Retina (tissue), 1 donor: ENCODE measurements around the gene SV2C.
A peak's percentile ranks its signal among the peaks of the same experiment; 100 is the strongest.
"Not testable (repeated sequence)": the region's sequence is repeated elsewhere in the genome, so short reads cannot be mapped to it uniquely, and the experiment has no call there.

Source experiments
- DNase-seq: peaks from one replicate; pipeline ENCODE4 v3.0.0-alpha.2; 2016

The SV2C gene

GRCh38 chr5:76082772-76083554 lies at the start of gene SV2C:
TSS of gene SV2C (plus strand) at chr5:76083383. CDS start at chr5:76131751, 48,368 bp downstream.
- peak; percentile 89 for DNase-seq

- DNase-seq: not testable (repeated sequence)
Observed at GRCh38 chr5:76037736-76038151, 45.4 kb upstream of the SV2C start.

GRCh38 chr5:76038212-76038611 lies 45.0 kb upstream of the SV2C start:
- no peak for DNase-seq

- DNase-seq: no peak
Observed at GRCh38 chr5:76040806-76041205, 42.4 kb upstream of the SV2C start.

GRCh38 chr5:76041863-76042262 lies 41.3 kb upstream of the SV2C start:
- no peak for DNase-seq

GRCh38 chr5:76046741-76047140 lies 36.4 kb upstream of the SV2C start:
- DNase-seq: no peak

- DNase-seq: no peak
Observed at GRCh38 chr5:76050134-76050533, 33.0 kb upstream of the SV2C start.

GRCh38 chr5:76062502-76063041 lies 20.6 kb upstream of the SV2C start:
- no peak for DNase-seq

- DNase-seq: no peak
Observed at GRCh38 chr5:76065258-76065657, 17.9 kb upstream of the SV2C start.

- no peak for DNase-seq
Observed at GRCh38 chr5:76069061-76069735, 14.0 kb upstream of the SV2C start.

- peak; percentile 28 for DNase-seq
Observed at GRCh38 chr5:76074487-76075065, 8.6 kb upstream of the SV2C start.

GRCh38 chr5:76081811-76082771 lies 1.1 kb upstream of the SV2C start:
- DNase-seq: peak; percentile 75

GRCh38 chr5:76083555-76084495 lies 642 bp downstream of the SV2C start:
- DNase-seq: peak; percentile 81

GRCh38 chr5:76084496-76085242 lies 1.5 kb downstream of the SV2C start:
- peak; percentile 56 for DNase-seq

GRCh38 chr5:76085243-76085579 lies 2.0 kb downstream of the SV2C start:
- DNase-seq: no peak

- no peak for DNase-seq
Observed at GRCh38 chr5:76086095-76086494, 2.9 kb downstream of the SV2C start.

GRCh38 chr5:76089156-76089555 lies 6.0 kb downstream of the SV2C start:
- DNase-seq: not testable (repeated sequence)

GRCh38 chr5:76091351-76091750 lies 8.2 kb downstream of the SV2C start:
- DNase-seq: no peak

- no peak for DNase-seq
Observed at GRCh38 chr5:76099286-76099702, 16.1 kb downstream of the SV2C start.

- DNase-seq: no peak
Observed at GRCh38 chr5:76099756-76100155, 16.6 kb downstream of the SV2C start.

GRCh38 chr5:76104027-76104426 lies 20.8 kb downstream of the SV2C start:
- peak; percentile 38 for DNase-seq
